HCT116 (cell line): Measurements from ENCODE around the gene ATP1B4.

Experiments
- CTCF ChIP-seq, 3 experiments: fragments of 200-600 bp in 1 of 3; sonication (generic) in 1 of 3; IDR thresholded peaks in 2 of 3; conservative IDR thresholded peaks in 1 of 3; 2 replicates each; pipeline ENCODE4 v1.5.1; 2012 to 2017; ENCODE audit warnings: low read depth in 2 of 3, low read length in 2 of 3, antibody characterized with exemption in 1 of 3, borderline replicate concordance in 1 of 3, control low read depth in 1 of 3, mild to moderate bottlenecking in 1 of 3, mixed read lengths in 1 of 3, mixed run types in 1 of 3, moderate library complexity in 1 of 3; ENCODE audit not compliant: insufficient read depth in 1 of 3
- EZH2 ChIP-seq: fragments of 200-600 bp; sonication (generic); IDR thresholded peaks from 2 replicates; pipeline ENCODE4 v1.6.1; 2017; ENCODE audit warnings: antibody characterized with exemption, mixed run types
- POLR2A ChIP-seq: IDR thresholded peaks from 2 replicates; pipeline ENCODE4 v1.7.0; 2011; ENCODE audit warnings: borderline replicate concordance; ENCODE audit not compliant: insufficient read depth, insufficient read length; ENCODE audit errors: extremely low read depth
- POLR2AphosphoS5 ChIP-seq: IDR thresholded peaks from 2 replicates; pipeline ENCODE4 v1.6.1; 2011; ENCODE audit warnings: mild to moderate bottlenecking, low read depth, low read length, moderate library complexity
- TF ChIP-seq, protein P1 (sequence below): IDR thresholded peaks from 2 replicates; pipeline ENCODE4 v1.6.1; 2012; ENCODE audit warnings: low read depth

DNA sequence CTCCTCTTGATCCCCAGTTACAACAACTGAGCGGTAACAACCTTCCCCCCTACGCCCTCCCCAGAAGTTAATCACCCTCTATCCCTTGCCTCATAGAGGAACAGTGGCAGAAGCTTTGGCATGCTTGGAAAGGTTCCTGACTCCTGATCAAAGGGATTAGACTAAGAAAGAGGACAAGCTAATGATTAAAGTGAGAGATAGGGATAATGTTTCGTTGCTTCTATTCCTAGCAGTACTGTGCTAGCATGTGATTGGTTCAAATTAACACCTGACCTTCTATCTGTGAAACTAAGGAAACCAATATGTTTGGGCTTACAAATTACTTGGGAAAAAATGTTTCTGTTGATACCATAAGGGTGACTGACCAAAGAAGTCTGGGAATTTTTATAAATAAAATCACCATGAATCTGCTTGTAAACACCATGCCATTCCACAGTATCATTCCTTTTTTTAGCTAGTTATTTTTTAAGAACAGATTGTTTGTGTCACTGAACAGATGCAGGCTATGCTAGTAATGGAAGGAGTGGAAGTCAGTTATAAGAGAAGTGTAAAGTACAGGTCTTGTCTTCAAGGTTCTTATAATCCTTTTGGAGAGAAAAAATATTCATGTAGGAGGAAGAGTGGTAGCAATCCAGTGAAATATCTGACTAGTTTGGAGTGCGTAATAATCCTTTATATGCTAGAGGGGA, 11.3 kb upstream of the ATP1B4 start:
- TF ChIP-seq EZH2 (no peak), CTCF (IDR thresholded peaks at IDR 0.05 in 2 of 3, conservative IDR thresholded peaks at IDR 0.05 in 1 of 3; ENCODE audit: borderline replicate concordance in 1 of 3, insufficient read depth in 1 of 3, low read depth in 2 of 3, low read length in 2 of 3) (no peak), POLR2A (no peak), POLR2AphosphoS5 (no peak)
- TF ChIP-seq, protein P1, sequence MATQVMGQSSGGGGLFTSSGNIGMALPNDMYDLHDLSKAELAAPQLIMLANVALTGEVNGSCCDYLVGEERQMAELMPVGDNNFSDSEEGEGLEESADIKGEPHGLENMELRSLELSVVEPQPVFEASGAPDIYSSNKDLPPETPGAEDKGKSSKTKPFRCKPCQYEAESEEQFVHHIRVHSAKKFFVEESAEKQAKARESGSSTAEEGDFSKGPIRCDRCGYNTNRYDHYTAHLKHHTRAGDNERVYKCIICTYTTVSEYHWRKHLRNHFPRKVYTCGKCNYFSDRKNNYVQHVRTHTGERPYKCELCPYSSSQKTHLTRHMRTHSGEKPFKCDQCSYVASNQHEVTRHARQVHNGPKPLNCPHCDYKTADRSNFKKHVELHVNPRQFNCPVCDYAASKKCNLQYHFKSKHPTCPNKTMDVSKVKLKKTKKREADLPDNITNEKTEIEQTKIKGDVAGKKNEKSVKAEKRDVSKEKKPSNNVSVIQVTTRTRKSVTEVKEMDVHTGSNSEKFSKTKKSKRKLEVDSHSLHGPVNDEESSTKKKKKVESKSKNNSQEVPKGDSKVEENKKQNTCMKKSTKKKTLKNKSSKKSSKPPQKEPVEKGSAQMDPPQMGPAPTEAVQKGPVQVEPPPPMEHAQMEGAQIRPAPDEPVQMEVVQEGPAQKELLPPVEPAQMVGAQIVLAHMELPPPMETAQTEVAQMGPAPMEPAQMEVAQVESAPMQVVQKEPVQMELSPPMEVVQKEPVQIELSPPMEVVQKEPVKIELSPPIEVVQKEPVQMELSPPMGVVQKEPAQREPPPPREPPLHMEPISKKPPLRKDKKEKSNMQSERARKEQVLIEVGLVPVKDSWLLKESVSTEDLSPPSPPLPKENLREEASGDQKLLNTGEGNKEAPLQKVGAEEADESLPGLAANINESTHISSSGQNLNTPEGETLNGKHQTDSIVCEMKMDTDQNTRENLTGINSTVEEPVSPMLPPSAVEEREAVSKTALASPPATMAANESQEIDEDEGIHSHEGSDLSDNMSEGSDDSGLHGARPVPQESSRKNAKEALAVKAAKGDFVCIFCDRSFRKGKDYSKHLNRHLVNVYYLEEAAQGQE: no peak
